Cortex of kidney (tissue), 1 donor: ENCODE results near the gene NEFH.

Source experiments
- DNase-seq: peaks from one replicate; lab custom pipeline; 2025; lab: John Stamatoyannopoulos, UW

NEFH gene

GRCh38 chr22:29493636-29494035 lies 13.6 kb downstream of the NEFH start:
- DNase-seq: no peak

- no peak for DNase-seq
Measured at GRCh38 chr22:29499852-29500251, 19.8 kb downstream of the NEFH start.

GRCh38 chr22:29503811-29504372 lies 23.9 kb downstream of the NEFH start:
- DNase-seq: no peak

GRCh38 chr22:29509298-29509697 lies 29.3 kb downstream of the NEFH start:
- DNase-seq: no peak

- DNase-seq: no peak
Measured at GRCh38 chr22:29509815-29510214, 29.8 kb downstream of the NEFH start.

GRCh38 chr22:29510542-29510941 lies 30.5 kb downstream of the NEFH start:
- no peak for DNase-seq

- no peak for DNase-seq
Measured at GRCh38 chr22:29511126-29511862, 31.3 kb downstream of the NEFH start.

GRCh38 chr22:29512031-29512430 lies 32.0 kb downstream of the NEFH start:
- DNase-seq: no peak

GRCh38 chr22:29517215-29517908 lies 37.3 kb downstream of the NEFH start:
- DNase-seq: no peak

GRCh38 chr22:29518427-29518826 lies 38.4 kb downstream of the NEFH start:
- DNase-seq: no peak

- DNase-seq: no peak
Measured at GRCh38 chr22:29519996-29520395, 40.0 kb downstream of the NEFH start.

- no peak for DNase-seq
Measured at GRCh38 chr22:29520851-29521250, 40.8 kb downstream of the NEFH start.

- no peak for DNase-seq
Measured at GRCh38 chr22:29521526-29521925, 41.5 kb downstream of the NEFH start.

GRCh38 chr22:29523761-29524160 lies 43.7 kb downstream of the NEFH start:
- no peak for DNase-seq

GRCh38 chr22:29524442-29525191 lies 44.6 kb downstream of the NEFH start:
- DNase-seq: no peak

- DNase-seq: no peak
Measured at GRCh38 chr22:29528144-29528543, 48.1 kb downstream of the NEFH start.

- DNase-seq: no peak
Measured at GRCh38 chr22:29530716-29531115, 50.7 kb downstream of the NEFH start.

GRCh38 chr22:29531419-29531818 lies 51.4 kb downstream of the NEFH start:
- DNase-seq: no peak

GRCh38 chr22:29536411-29536810 lies 56.4 kb downstream of the NEFH start:
- DNase-seq: no peak

- DNase-seq: no peak
Measured at GRCh38 chr22:29539105-29539504, 59.1 kb downstream of the NEFH start.
